Motor neuron (in vitro differentiated cells): ENCODE results near the gene ZNF487. TPM values are rescaled to one million over a fixed set of nuclear protein-coding genes. Genes with fewer than 3 reads are reported as not detected.
"Not testable (repeated sequence)": the region's sequence is repeated elsewhere in the genome, so short reads cannot be mapped to it uniquely, and the experiment has no call there.

Source experiments
- ATAC-seq, 8 experiments: fragments of 200-7000 bp; cut with Tn5 transposase; replicated peaks in 6 of 8; 2 replicates each; pipeline ENCODE4 v1.8.0; 2021; ENCODE audit warnings: mild to moderate bottlenecking in 8 of 8, moderate library complexity in 8 of 8
- H3K27ac ChIP-seq, 2 donors: fragments of 250-450 bp; sonication (Bioruptor Pico); 2 replicates each; pipeline ENCODE4 v1.9.0; 2021; ENCODE audit warnings: antibody characterized with exemption in 2 of 2, mild to moderate bottlenecking in 2 of 2, moderate library complexity in 1 of 2
- H3K4me1 ChIP-seq, 2 donors: fragments of 250-450 bp; sonication (Bioruptor Pico); replicated peaks in 1 of 2; 2 replicates each; pipeline ENCODE4 v1.6.1; 2021; ENCODE audit warnings: antibody characterized with exemption in 2 of 2, mild to moderate bottlenecking in 2 of 2, moderate library complexity in 1 of 2
- H3K4me3 ChIP-seq, 5 donors: fragments of 250-450 bp; sonication (Bioruptor Pico); 2 replicates each; pipeline ENCODE4 v1.9.0; 2021; ENCODE audit warnings: antibody characterized with exemption in 5 of 5, mild to moderate bottlenecking in 5 of 5, moderate library complexity in 4 of 5
- WGBS, 10 experiments: fragments of 450-650 bp; shearing (Covaris generic); methylation state at CpG; one replicate each; pipeline ENCODE4 v1.0.0; 2022; 5-methylcytosine and 5-hydroxymethylcytosine counted together
- in situ Hi-C, 9 experiments: fragments of 400-800 bp; cut with MboI; loops; one replicate each; pipeline ENCODE4 v1.15.0; 2021; ENCODE audit warnings: low sequenced_read_pairs in 9 of 9, low pct_unique_long_range_greater_than_20kb in 2 of 9; ENCODE audit not compliant: unreplicated experiment in 9 of 9
- total RNA-seq, 8 experiments: library from RNA; unstranded; fragments of 300-600 nt; gene quantifications; 2 replicates each; pipeline versions ENCODE4 v1.2.3 to v1.2.4, GENCODE V29; 2022

ZNF487 gene
- total RNA-seq, result 10 to 100 TPM in 1 of 8 experiments, 1 to 10 TPM in 7; 2.5 to 34.0 (median 3.8) TPM

GRCh38 chr10:43436291-43437140 is at the start of gene ZNF487:
ZNF487 (plus strand) TSS chr10:43437111; CDS start chr10:43475814, 38,703 bp downstream.
- Histone ChIP-seq H3K27ac (peak within 1 kb of the TSS; percentile 87), H3K4me1 (peaks cover 3 to 4% of the 10 kb centered on the region in 2 donors), H3K4me3 (peak within 1 kb of the TSS; percentile 67 to 79 (median 75))
- WGBS, 10 experiments, result 0 to 4% (median 0%) methylated on average over 2 to 37 of the region's 69 CpGs; no CpG with 5 or more reads in 4 of the 10 experiments
- peak; percentile 87 to 97 (median 96) for ATAC-seq
- in situ Hi-C loops, result no loop called here

- Histone ChIP-seq H3K4me3 (no peak overlapping the region), H3K4me1 (no peaks in the 10 kb centered on the region), H3K27ac (no peak overlapping the region)
- WGBS, 10 experiments, result 14 to 100% (median 82%) methylated on average over 1 to 4 of the region's 5 CpGs; no CpG with 5 or more reads in 1 of the 10 experiments
- ATAC-seq, result no peak
- in situ Hi-C loops, result no loop called here
These were observed 49.3 kb upstream of the ZNF487 start for GRCh38 chr10:43387678-43388032.

GRCh38 chr10:43389867-43390266 is 47.0 kb upstream of the ZNF487 start:
- 60 to 100% (median 91%) methylated on average over 1 to 3 of the region's 3 CpGs; no CpG with 5 or more reads in 2 of the 10 experiments for WGBS, 10 experiments
- ATAC-seq, result no peak

GRCh38 chr10:43390333-43390732 is 46.6 kb upstream of the ZNF487 start:
- WGBS, 10 experiments, result 83 to 100% (median 90%) methylated on average over 1 to 5 of the region's 5 CpGs; no CpG with 5 or more reads in 2 of the 10 experiments
- no peak overlapping the region for H3K27ac ChIP-seq
- in situ Hi-C loops, result no loop called here

More at GRCh38 chr10:43389867-43390266, 47.0 kb upstream of the ZNF487 start:
- H3K4me3 ChIP-seq, result no peak overlapping the region
- peaks cover 0 to under 1% of the 10 kb centered on the region in 2 donors for H3K4me1 ChIP-seq
- no peak overlapping the region for H3K27ac ChIP-seq
- in situ Hi-C loops, result no loop called here

GRCh38 chr10:43390759-43391158 is 46.2 kb upstream of the ZNF487 start:
- peak in 5 of 8 experiments; percentile 10 to 72 (median 32) for ATAC-seq
- WGBS, 10 experiments, result 40 to 100% (median 100%) methylated on average over 1 to 3 of the region's 7 CpGs; no CpG with 5 or more reads in 4 of the 10 experiments
- H3K27ac ChIP-seq, result no peak overlapping the region
- H3K4me1 ChIP-seq, result peaks cover 6 to 7% of the 10 kb centered on the region in 2 donors
- no peak overlapping the region for H3K4me3 ChIP-seq
- in situ Hi-C loops, result no loop called here

More at GRCh38 chr10:43390333-43390732, 46.6 kb upstream of the ZNF487 start:
- no peak overlapping the region for H3K4me3 ChIP-seq
- H3K4me1 ChIP-seq, result peaks cover 2 to 3% of the 10 kb centered on the region in 2 donors
- no peak for ATAC-seq

GRCh38 chr10:43391496-43391895 is 45.4 kb upstream of the ZNF487 start:
- ATAC-seq, result no peak
- WGBS, 10 experiments, result 88 to 100% (median 98%) methylated on average over 2 to 5 of the region's 6 CpGs; no CpG with 5 or more reads in 5 of the 10 experiments
- Histone ChIP-seq H3K4me1 (peaks cover 7% of the 10 kb centered on the region in 2 donors), H3K4me3 (no peak overlapping the region), H3K27ac (no peak overlapping the region)
- in situ Hi-C loops, result no loop called here

GRCh38 chr10:43392748-43393147 is 44.2 kb upstream of the ZNF487 start:
- 71 to 100% (median 91%) methylated on average over 1 to 3 of the region's 3 CpGs; no CpG with 5 or more reads in 3 of the 10 experiments for WGBS, 10 experiments
- in situ Hi-C loops, result no loop called here
- peaks cover 7 to 10% of the 10 kb centered on the region in 2 donors for H3K4me1 ChIP-seq
- no peak overlapping the region for H3K4me3 ChIP-seq
- H3K27ac ChIP-seq, result no peak overlapping the region
- no peak for ATAC-seq

- H3K4me3 ChIP-seq, H3K27ac ChIP-seq, ATAC-seq, in situ Hi-C loops: not testable (repeated sequence)
- H3K4me1 ChIP-seq, result peaks cover 10 to 14% of the 10 kb centered on the region in 2 donors
- WGBS, 10 experiments, result 92 to 97% (median 94%) methylated on average over 3 to 7 of the region's 11 CpGs; no CpG with 5 or more reads in 4 of the 10 experiments
These were observed 43.7 kb upstream of the ZNF487 start for GRCh38 chr10:43393186-43393585.

GRCh38 chr10:43393606-43394360 is 43.1 kb upstream of the ZNF487 start:
- no peak overlapping the region for H3K27ac ChIP-seq
- in situ Hi-C loops, result no loop called here
- WGBS, 10 experiments, result 75 to 100% (median 97%) methylated on average over 1 to 3 of the region's 3 CpGs; no CpG with 5 or more reads in 2 of the 10 experiments
- peaks cover 15 to 19% of the 10 kb centered on the region in 2 donors for H3K4me1 ChIP-seq
- no peak overlapping the region for H3K4me3 ChIP-seq
- ATAC-seq, result no peak

- WGBS, 10 experiments, result 50 to 100% (median 80%) methylated on average over 1 to 3 of the region's 6 CpGs; no CpG with 5 or more reads in 5 of the 10 experiments
- peak overlapping the region in 3 of 5 donors; percentile 54 to 67 (median 57) for H3K4me3 ChIP-seq
- ATAC-seq, result no peak
- in situ Hi-C loops, result no loop called here
- peaks cover 15 to 19% of the 10 kb centered on the region in 2 donors for H3K4me1 ChIP-seq
- H3K27ac ChIP-seq, result no peak overlapping the region
These were observed 42.0 kb upstream of the ZNF487 start for GRCh38 chr10:43394868-43395267.

GRCh38 chr10:43395571-43396060 is 41.3 kb upstream of the ZNF487 start:
- ATAC-seq, result peak in 2 of 8 experiments; percentile 0 to 1
- Histone ChIP-seq H3K4me3 (peak overlapping the region; percentile 54 to 90 (median 67)), H3K27ac (peak overlapping the region; percentile 95), H3K4me1 (peaks cover 15 to 19% of the 10 kb centered on the region in 2 donors)
- in situ Hi-C loops, result no loop called here
- 0 to 29% (median 14%) methylated on average over 1 to 14 of the region's 18 CpGs; no CpG with 5 or more reads in 3 of the 10 experiments for WGBS, 10 experiments

- peaks cover 15 to 19% of the 10 kb centered on the region in 2 donors for H3K4me1 ChIP-seq
- ATAC-seq, result peak; percentile 61 to 84 (median 78)
- in situ Hi-C loops, result no loop called here
- peak overlapping the region; percentile 54 to 90 (median 67) for H3K4me3 ChIP-seq
- H3K27ac ChIP-seq, result peak overlapping the region; percentile 95
- 0 to 10% (median 0%) methylated on average over 2 to 15 of the region's 71 CpGs; no CpG with 5 or more reads in 5 of the 10 experiments for WGBS, 10 experiments
These were observed 40.6 kb upstream of the ZNF487 start for GRCh38 chr10:43396061-43396927.
